ENCODE measurements around the gene HMCN1. TPM values are rescaled to one million over a fixed set of nuclear protein-coding genes. Genes with fewer than 3 reads are reported as not detected.
"Not testable (repeated sequence)": the region's sequence is repeated elsewhere in the genome, so short reads cannot be mapped to it uniquely, and the experiment has no call there.

HMCN1 gene
- total RNA-seq, 4 donors from 2014 or later, result 53.0 to 87.9 (median 76.8) TPM

DNA sequence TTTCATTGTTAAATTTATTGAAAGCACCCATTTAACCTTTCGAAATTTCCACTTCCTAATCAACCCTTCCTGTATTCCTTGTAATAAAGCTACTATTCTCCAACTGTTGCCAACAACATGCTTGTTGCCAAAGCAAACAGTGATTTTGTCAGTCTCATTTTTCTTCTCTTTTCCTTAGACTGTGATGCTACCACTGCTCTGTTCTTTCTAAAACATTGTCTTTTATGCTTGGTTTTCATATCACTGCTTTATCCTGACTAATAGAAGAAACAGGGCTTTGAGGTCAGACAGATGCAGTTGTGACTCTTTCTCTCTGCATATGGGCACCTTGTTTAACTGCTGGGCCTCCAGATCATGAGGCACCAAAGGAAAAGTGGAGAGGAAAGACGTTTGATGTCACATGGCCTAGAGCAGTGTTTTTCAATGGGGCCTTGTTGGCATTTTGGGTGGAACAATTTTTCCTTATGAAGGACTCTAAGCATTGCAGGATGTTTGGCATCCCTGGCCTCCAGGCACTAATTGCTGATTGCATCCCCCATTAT lies 56.1 kb downstream of the HMCN1 start:
- TF ChIP-seq, protein P1, sequence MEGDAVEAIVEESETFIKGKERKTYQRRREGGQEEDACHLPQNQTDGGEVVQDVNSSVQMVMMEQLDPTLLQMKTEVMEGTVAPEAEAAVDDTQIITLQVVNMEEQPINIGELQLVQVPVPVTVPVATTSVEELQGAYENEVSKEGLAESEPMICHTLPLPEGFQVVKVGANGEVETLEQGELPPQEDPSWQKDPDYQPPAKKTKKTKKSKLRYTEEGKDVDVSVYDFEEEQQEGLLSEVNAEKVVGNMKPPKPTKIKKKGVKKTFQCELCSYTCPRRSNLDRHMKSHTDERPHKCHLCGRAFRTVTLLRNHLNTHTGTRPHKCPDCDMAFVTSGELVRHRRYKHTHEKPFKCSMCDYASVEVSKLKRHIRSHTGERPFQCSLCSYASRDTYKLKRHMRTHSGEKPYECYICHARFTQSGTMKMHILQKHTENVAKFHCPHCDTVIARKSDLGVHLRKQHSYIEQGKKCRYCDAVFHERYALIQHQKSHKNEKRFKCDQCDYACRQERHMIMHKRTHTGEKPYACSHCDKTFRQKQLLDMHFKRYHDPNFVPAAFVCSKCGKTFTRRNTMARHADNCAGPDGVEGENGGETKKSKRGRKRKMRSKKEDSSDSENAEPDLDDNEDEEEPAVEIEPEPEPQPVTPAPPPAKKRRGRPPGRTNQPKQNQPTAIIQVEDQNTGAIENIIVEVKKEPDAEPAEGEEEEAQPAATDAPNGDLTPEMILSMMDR (IDR thresholded peaks at IDR 0.05), result no peak
- no peak for TF ChIP-seq POLR2AphosphoS5 (IDR thresholded peaks at IDR 0.05)
- TF ChIP-seq POLR2A (IDR thresholded peaks at IDR 0.05; ENCODE audit: low read depth), result no peak
- TF ChIP-seq EP300 (IDR thresholded peaks at IDR 0.05), result no peak
- intact Hi-C loops (cut with DNase I), result no loop called here
- 42% methylated on average over 2 of the region's 2 CpGs for WGBS
- Histone ChIP-seq H3K9me3 (no peaks in the 10 kb centered on the region), H3K4me1 (peaks cover 14 to 44% (median 37%) of the 10 kb centered on the region in 4 donors), H3K4me3 (no peak overlapping the region), H3K27me3 (no peaks in the 10 kb centered on the region), H3K36me3 (no peaks in the 10 kb centered on the region), H3K27ac (replicated peaks in 1 of 4) (peak overlapping the region; percentile 25 to 49 (median 37))
- DNase-seq (ENCODE audit: extremely low spot score), result no peak

DNA sequence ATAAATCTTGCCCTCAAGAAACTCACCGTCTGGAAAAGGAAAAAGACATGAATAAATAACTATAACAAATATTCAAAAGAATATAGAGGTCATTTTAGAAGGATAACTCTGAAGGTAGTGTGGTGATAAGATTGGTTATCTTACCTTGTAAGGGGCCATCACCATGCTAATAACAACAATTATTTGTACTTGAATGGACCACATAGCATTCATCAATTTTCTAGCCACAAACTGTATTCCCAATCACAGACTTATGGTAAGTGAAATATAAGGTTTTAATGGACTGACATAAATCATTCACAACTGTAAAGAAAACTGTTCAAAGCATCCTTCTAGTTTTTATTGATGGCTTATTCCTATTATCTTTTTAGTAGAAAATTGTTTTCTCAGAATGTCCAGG lies 57.8 kb downstream of the HMCN1 start:
- H3K4me3 ChIP-seq, result no peak overlapping the region
- no peaks in the 10 kb centered on the region for H3K36me3 ChIP-seq
- TF ChIP-seq EP300 (IDR thresholded peaks at IDR 0.05), result no peak
- TF ChIP-seq POLR2AphosphoS5 (IDR thresholded peaks at IDR 0.05), result no peak
- TF ChIP-seq, protein P1 (IDR thresholded peaks at IDR 0.05), result no peak
- no peak for TF ChIP-seq POLR2A (IDR thresholded peaks at IDR 0.05; ENCODE audit: low read depth)
- H3K9me3 ChIP-seq, result no peaks in the 10 kb centered on the region
- peaks cover 14 to 39% (median 30%) of the 10 kb centered on the region in 4 donors for H3K4me1 ChIP-seq
- 83% methylated on average over 1 of the region's 1 CpG for WGBS
- intact Hi-C loops (cut with DNase I), result no loop called here
- H3K27me3 ChIP-seq, result no peaks in the 10 kb centered on the region
- H3K27ac ChIP-seq (replicated peaks in 1 of 4), result no peak overlapping the region
- DNase-seq (ENCODE audit: extremely low spot score), result no peak

DNA sequence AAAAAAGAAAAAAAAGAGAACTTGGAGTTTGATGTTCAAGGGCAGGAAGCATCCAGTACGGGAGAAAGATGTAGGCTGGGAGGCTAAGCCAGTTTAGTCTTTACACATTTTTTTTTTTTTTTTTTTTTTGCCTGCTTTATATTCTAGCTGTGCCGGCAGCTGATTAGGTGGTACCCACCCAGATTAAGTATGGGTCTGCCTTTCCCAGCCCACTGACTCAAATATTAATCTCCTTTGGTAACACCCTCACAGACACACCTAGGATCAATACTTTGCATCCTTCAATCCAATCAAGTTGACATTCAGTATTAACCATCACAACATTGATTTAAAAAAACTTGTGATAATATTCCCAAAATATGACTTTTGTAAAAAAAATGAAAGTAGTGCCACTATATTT lies 60.3 kb downstream of the HMCN1 start:
- H3K9me3 ChIP-seq; H3K4me3 ChIP-seq; H3K27ac ChIP-seq (replicated peaks in 1 of 4); H3K36me3 ChIP-seq; H3K27me3 ChIP-seq; DNase-seq (ENCODE audit: extremely low spot score); intact Hi-C loops (cut with DNase I): not testable (repeated sequence)
- peaks cover 11 to 15% (median 12%) of the 10 kb centered on the region in 4 donors for H3K4me1 ChIP-seq
- 90% methylated on average over 2 of the region's 2 CpGs for WGBS

DNA sequence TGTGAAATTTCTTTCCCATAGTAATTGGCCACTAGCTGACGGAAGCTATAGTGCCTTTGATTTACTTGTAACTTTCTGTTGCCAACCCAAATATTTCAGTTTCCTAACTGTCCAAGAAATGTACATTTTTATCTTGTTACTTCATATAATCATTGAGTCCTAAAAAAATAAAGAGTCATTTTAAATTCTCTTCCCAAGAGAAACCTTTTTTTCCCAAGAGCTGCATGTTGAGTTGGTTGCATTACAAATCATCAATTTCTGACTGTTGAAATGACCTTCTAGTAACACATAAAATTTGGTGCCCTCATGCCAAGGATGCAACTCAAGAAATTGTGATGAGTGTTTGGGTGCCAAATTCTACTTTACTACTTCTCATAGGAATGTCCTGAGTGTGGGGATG lies 61.0 kb downstream of the HMCN1 start:
- intact Hi-C loops (cut with DNase I), result no loop called here
- 85% methylated on average over 1 of the region's 1 CpG for WGBS
- Histone ChIP-seq H3K27me3 (no peaks in the 10 kb centered on the region), H3K36me3 (no peaks in the 10 kb centered on the region), H3K27ac (replicated peaks in 1 of 4) (no peak overlapping the region), H3K9me3 (peaks cover 0 to 6% (median 0%) of the 10 kb centered on the region in 4 donors), H3K4me1 (peaks cover 4 to 8% (median 5%) of the 10 kb centered on the region in 4 donors), H3K4me3 (no peak overlapping the region)
- no peak for DNase-seq (ENCODE audit: extremely low spot score)
- TF ChIP-seq, protein P1 (IDR thresholded peaks at IDR 0.05), result no peak
- no peak for TF ChIP-seq EP300 (IDR thresholded peaks at IDR 0.05)
- TF ChIP-seq POLR2A (IDR thresholded peaks at IDR 0.05; ENCODE audit: low read depth), result no peak
- no peak for TF ChIP-seq POLR2AphosphoS5 (IDR thresholded peaks at IDR 0.05)

DNA sequence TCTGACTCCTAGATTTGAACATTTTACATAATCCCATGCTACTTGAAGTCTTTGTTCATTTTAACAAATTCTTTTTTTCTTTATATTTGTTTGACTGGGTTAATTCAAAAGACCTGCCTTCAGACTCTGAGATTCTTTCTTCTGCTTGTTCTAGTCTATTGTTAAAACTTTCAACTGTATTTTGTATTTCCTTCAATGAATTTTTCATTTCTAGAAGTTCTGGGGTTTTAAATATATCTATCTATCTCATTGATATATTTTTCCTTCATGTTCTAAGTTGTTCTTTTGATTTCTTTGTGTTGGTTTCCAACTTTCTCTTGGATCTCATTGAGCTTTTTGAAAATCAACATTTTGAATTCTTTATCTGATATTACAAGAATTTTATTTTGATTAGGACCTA lies 64.3 kb downstream of the HMCN1 start:
- Histone ChIP-seq H3K4me3 (no peak overlapping the region), H3K36me3 (no peaks in the 10 kb centered on the region), H3K27me3 (no peaks in the 10 kb centered on the region), H3K4me1 (no peaks in the 10 kb centered on the region), H3K27ac (replicated peaks in 1 of 4) (no peak overlapping the region), H3K9me3 (peaks cover 0 to 6% (median 0%) of the 10 kb centered on the region in 4 donors)
- no peak for DNase-seq (ENCODE audit: extremely low spot score)
- intact Hi-C loops (cut with DNase I), result no loop called here
- TF ChIP-seq POLR2AphosphoS5 (IDR thresholded peaks at IDR 0.05) (no peak), POLR2A (IDR thresholded peaks at IDR 0.05; ENCODE audit: low read depth) (no peak), EP300 (IDR thresholded peaks at IDR 0.05) (no peak)
- TF ChIP-seq, protein P1 (IDR thresholded peaks at IDR 0.05), result no peak

All from esophagus muscularis mucosa (tissue), 4 donors.